PC-9 (cell line): ENCODE data around the gene GRPEL2.

Experiments
- CTCF ChIP-seq: fragments of 200-600 bp; sonication (generic); conservative IDR thresholded peaks from 2 replicates; pipeline ENCODE4 v1.6.1; 2017; ENCODE audit warnings: mixed run types, antibody characterized with exemption, mild to moderate bottlenecking, moderate library complexity
- EZH2 ChIP-seq: fragments of 200-600 bp; sonication (generic); IDR thresholded peaks from 2 replicates; pipeline ENCODE4 v1.8.0; 2017; ENCODE audit warnings: antibody characterized with exemption, low read depth

GRCh38 chr5:149357370-149358293 lies 12.3 kb downstream of the GRPEL2 start, which contains the start of gene PCYOX1L:
- no peak for TF ChIP-seq EZH2
- TF ChIP-seq CTCF = no peak
